ENCODE data around the gene PTMS. TPM values are rescaled to one million over a fixed set of nuclear protein-coding genes. Genes with fewer than 3 reads are reported as not detected.

PTMS gene
- total and polyA plus RNA-seq, 9 of the 15 experiments (the other 6 are each of a cell fraction or from before 2014, with no cell fraction given) = 5.1 to 287 (median 78.5) TPM

DNA sequence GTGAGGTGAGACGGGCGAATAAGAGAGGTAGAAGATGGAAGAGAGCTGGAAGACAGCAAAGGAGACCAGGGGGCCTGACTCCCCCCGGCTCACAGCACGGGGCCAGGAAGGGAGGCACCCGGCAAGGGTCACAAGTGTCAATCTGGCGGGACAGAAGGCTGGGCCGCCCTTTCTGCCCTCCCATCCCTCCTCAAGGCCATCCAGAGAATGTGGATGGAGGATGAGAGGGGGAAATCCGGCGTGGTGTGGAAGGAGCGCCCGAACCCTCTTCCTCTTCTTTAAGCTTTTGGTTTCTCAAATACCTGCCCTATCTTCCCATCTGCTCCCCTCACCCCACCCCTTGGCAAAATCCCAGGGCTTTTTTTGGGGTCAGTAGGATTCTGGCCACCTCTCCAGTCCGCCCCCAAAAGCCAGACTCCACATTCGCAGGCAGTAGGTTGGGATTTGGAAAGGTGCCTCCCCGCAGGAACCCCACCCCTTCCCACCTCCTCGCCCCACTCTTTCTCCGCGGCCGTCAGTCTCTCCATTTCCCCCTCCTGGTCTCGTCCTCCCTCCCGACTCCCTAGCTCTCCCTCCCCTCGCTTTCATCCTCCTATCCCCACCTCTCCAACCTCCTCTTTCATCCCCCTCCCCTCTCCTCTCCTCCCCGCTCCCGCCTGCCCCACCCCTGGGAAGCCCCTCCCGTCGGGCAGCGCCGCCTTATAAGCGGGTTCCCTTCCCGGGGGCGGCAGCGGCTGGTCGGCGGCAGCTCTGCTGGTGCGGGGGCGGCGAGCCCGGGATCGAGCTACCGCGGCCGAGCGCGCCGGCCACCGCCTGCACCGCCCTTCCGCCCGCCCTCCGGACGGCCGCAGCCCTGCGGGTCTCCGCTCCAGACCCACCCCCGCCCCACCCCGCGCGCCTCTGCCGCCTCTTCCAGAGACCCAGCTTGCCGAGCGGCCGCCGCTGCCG, at the start of gene PTMS (continued):
- TF ChIP-seq, protein P1, sequence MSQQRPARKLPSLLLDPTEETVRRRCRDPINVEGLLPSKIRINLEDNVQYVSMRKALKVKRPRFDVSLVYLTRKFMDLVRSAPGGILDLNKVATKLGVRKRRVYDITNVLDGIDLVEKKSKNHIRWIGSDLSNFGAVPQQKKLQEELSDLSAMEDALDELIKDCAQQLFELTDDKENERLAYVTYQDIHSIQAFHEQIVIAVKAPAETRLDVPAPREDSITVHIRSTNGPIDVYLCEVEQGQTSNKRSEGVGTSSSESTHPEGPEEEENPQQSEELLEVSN (IDR thresholded peaks at IDR 0.05; ENCODE audit: borderline replicate concordance in 1 of 2, extremely low read depth in 1 of 2, insufficient read depth in 1 of 2, insufficient read length in 1 of 2, low read depth in 1 of 2, low read length in 1 of 2, poor library complexity in 1 of 2, severe bottlenecking in 1 of 2) = peak in 1 of 2 experiments; percentile 8
- TF ChIP-seq RBBP5 (IDR thresholded peaks at IDR 0.05; ENCODE audit: borderline replicate concordance, insufficient read depth, low read length, poor library complexity, severe bottlenecking) = peak; percentile 48
- TF ChIP-seq TAL1 (IDR thresholded peaks at IDR 0.05) = no peak
- TF ChIP-seq CTCF (IDR thresholded peaks at IDR 0.05 in 2 of 3, conservative IDR thresholded peaks at IDR 0.05 in 1 of 3; ENCODE audit: insufficient read depth in 2 of 3, low read depth in 1 of 3, low read length in 3 of 3) = no peak
- peak; percentile 53; the same call in 1 of the 2 replicates for TF ChIP-seq ZNF263 (CRISPR knock-in tag; IDR thresholded peaks at IDR 0.05; ENCODE audit: borderline replicate concordance)
- peak; percentile 44 for TF ChIP-seq POLR2B (IDR thresholded peaks at IDR 0.05; ENCODE audit: low read depth, partially characterized antibody)
- peak; percentile 63; the same call in 1 of the 2 replicates for TF ChIP-seq POLR2A (conservative IDR thresholded peaks at IDR 0.05)
- no peak for TF ChIP-seq CTCFL (IDR thresholded peaks at IDR 0.05; ENCODE audit: borderline replicate concordance, insufficient read depth, low read depth, low read length, poor library complexity, severe bottlenecking)
- peak; percentile 47; the same call in 1 of the 2 replicates for TF ChIP-seq MTA1 (IDR thresholded peaks at IDR 0.05; ENCODE audit: borderline replicate concordance)
- no peak for TF ChIP-seq PRMT5 (CRISPR knock-in tag; IDR thresholded peaks at IDR 0.05)
- TF ChIP-seq RREB1 (CRISPR knock-in tag; IDR thresholded peaks at IDR 0.05) = no peak
- no peak for TF ChIP-seq POLR2AphosphoS2 (IDR thresholded peaks at IDR 0.05; ENCODE audit: low read length)
- peak; percentile 71 for TF ChIP-seq MAZ (CRISPR knock-in tag; conservative IDR thresholded peaks at IDR 0.05 in 1 of 2, IDR thresholded peaks at IDR 0.05 in 1 of 2)

Data from K562 (cell line).